Stromal cell of bone marrow (primary cell): ENCODE data around the gene C10orf67.
"Not testable (repeated sequence)": the region's sequence is repeated elsewhere in the genome, so short reads cannot be mapped to it uniquely, and the experiment has no call there.

Experiments used
- DNase-seq: peaks from one replicate; pipeline ENCODE4 v3.0.0-alpha.2; 2012; ENCODE audit warnings: low read depth

C10orf67 gene

GRCh38 chr10:23344241-23344841 is at the start of gene C10orf67:
TSS of gene C10orf67 (minus strand) at chr10:23344797. CDS start at chr10:23344774, 23 bp downstream.
- no peak for DNase-seq

GRCh38 chr10:23391821-23392220 is 47.2 kb upstream of the C10orf67 start:
- no peak for DNase-seq

GRCh38 chr10:23390809-23391208 is 46.2 kb upstream of the C10orf67 start:
- DNase-seq, result no peak

- DNase-seq, result not testable (repeated sequence)
Observed at GRCh38 chr10:23390408-23390807, 45.8 kb upstream of the C10orf67 start.

GRCh38 chr10:23387516-23387915 is 42.9 kb upstream of the C10orf67 start:
- not testable (repeated sequence) for DNase-seq

- no peak for DNase-seq
Observed at GRCh38 chr10:23386052-23386451, 41.5 kb upstream of the C10orf67 start.

- DNase-seq, result no peak
Observed at GRCh38 chr10:23384364-23384763, 39.8 kb upstream of the C10orf67 start.

- no peak for DNase-seq
Observed at GRCh38 chr10:23383637-23384036, 39.0 kb upstream of the C10orf67 start.

- no peak for DNase-seq
Observed at GRCh38 chr10:23381298-23382040, 36.9 kb upstream of the C10orf67 start.

- no peak for DNase-seq
Observed at GRCh38 chr10:23379686-23380085, 35.1 kb upstream of the C10orf67 start.

GRCh38 chr10:23376229-23376655 is 31.6 kb upstream of the C10orf67 start:
- no peak for DNase-seq

- no peak for DNase-seq
Observed at GRCh38 chr10:23375366-23375765, 30.8 kb upstream of the C10orf67 start.

- no peak for DNase-seq
Observed at GRCh38 chr10:23373156-23373555, 28.6 kb upstream of the C10orf67 start.

- no peak for DNase-seq
Observed at GRCh38 chr10:23371073-23371472, 26.5 kb upstream of the C10orf67 start.

GRCh38 chr10:23370106-23370505 is 25.5 kb upstream of the C10orf67 start:
- DNase-seq, result no peak

- no peak for DNase-seq
Observed at GRCh38 chr10:23368816-23369640, 24.4 kb upstream of the C10orf67 start.

GRCh38 chr10:23367896-23368595 is 23.4 kb upstream of the C10orf67 start:
- no peak for DNase-seq

- DNase-seq, result not testable (repeated sequence)
Observed at GRCh38 chr10:23365417-23366030, 20.9 kb upstream of the C10orf67 start.

- DNase-seq, result no peak
Observed at GRCh38 chr10:23364378-23364777, 19.8 kb upstream of the C10orf67 start.

GRCh38 chr10:23363793-23364135 is 19.2 kb upstream of the C10orf67 start:
- no peak for DNase-seq

GRCh38 chr10:23362879-23363792 is 18.5 kb upstream of the C10orf67 start:
- no peak for DNase-seq
